Measurements from ENCODE around the gene NEO1.

DNA sequence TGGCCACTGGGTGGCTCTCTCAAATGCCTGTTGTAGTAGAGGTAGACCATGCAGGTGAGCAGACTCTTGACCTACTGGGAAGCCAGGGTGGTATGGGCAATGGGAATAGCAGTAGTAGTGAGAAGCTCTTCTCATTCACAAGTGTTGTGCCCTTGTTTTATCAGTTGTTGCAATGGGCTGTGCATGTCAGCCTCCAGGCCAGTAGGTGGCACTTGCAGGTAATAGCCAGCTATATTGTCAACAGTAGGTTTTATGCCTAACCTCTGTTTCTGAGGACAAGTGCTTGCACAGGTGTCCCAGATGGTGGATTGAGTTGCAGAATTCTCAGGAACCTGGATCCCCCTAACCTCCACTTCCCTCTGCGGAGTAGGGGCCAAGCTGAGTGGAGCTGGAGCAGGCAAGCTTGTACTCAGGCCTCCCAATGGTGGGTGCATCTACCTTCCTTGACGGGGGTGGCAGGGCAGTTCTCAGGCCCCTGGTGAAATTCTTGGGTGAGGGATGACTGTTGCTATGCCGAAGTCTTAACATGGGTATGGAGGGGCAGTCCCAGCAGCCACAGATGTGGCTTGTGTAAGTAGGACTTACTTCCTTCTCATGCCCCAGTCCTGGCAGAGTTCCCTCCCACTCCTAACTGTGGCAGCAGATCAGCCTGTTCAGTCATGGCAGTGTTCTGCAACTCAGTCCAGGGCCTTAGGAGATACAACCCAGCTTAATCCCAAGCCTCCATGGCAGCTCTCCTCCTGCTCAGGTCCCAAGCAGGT, 104.3 kb downstream of the NEO1 start:
- TF ChIP-seq, protein P1, sequence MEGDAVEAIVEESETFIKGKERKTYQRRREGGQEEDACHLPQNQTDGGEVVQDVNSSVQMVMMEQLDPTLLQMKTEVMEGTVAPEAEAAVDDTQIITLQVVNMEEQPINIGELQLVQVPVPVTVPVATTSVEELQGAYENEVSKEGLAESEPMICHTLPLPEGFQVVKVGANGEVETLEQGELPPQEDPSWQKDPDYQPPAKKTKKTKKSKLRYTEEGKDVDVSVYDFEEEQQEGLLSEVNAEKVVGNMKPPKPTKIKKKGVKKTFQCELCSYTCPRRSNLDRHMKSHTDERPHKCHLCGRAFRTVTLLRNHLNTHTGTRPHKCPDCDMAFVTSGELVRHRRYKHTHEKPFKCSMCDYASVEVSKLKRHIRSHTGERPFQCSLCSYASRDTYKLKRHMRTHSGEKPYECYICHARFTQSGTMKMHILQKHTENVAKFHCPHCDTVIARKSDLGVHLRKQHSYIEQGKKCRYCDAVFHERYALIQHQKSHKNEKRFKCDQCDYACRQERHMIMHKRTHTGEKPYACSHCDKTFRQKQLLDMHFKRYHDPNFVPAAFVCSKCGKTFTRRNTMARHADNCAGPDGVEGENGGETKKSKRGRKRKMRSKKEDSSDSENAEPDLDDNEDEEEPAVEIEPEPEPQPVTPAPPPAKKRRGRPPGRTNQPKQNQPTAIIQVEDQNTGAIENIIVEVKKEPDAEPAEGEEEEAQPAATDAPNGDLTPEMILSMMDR (IDR thresholded peaks at IDR 0.05; ENCODE audit: insufficient read depth, low read length, poor library complexity, severe bottlenecking) = peak; percentile 32
- no peak for TF ChIP-seq EZH2phosphoT487 (conservative IDR thresholded peaks at IDR 0.05; ENCODE audit: low read length)
